Upper lobe of right lung (tissue), 1 donor: ENCODE results near the gene CHAT. TPM values are rescaled to one million over a fixed set of nuclear protein-coding genes. Genes with fewer than 3 reads are reported as not detected.

Experiments used
- ATAC-seq: fragments of 200-7000 bp; cut with Tn5 transposase; one replicate; pipeline ENCODE4 v1.9.1; 2020; ENCODE audit warnings: mild to moderate bottlenecking, moderate library complexity
- DNase-seq: peaks from one replicate; pipeline ENCODE4 v3.0.0-alpha.2; 2020
- H3K27ac ChIP-seq: fragments of 200-600 bp; one replicate; pipeline ENCODE4 v1.8.0; 2022
- H3K27me3 ChIP-seq: fragments of 200-600 bp; one replicate; pipeline ENCODE4 v1.8.0; 2022; ENCODE audit warnings: mild to moderate bottlenecking
- H3K36me3 ChIP-seq: fragments of 200-600 bp; one replicate; pipeline ENCODE4 v1.8.0; 2022
- H3K4me1 ChIP-seq: fragments of 200-600 bp; one replicate; pipeline ENCODE4 v1.8.0; 2022
- H3K4me3 ChIP-seq: fragments of 200-600 bp; one replicate; pipeline ENCODE4 v1.8.0; 2022; ENCODE audit warnings: mild to moderate bottlenecking
- H3K9me3 ChIP-seq: fragments of 200-600 bp; one replicate; pipeline ENCODE4 v1.8.0; 2022
- intact Hi-C: fragments of 100-400 bp; cut with DNase I; formaldehyde crosslinking; loops from one replicate; pipeline ENCODE4 v1.11.0; 2022
- total RNA-seq: library from RNA; stranded (reverse); fragmentation: NEBNext Ultra II Directional; extraction: Animal tissue kit (Norgen Biotek cat#: 25700); gene quantifications from one replicate; pipeline ENCODE4 v1.2.1, GENCODE V29; 2021
- TF ChIP-seq, protein P1 (sequence below): fragments of 200-600 bp; IDR thresholded peaks from one replicate; pipeline ENCODE4 v1.8.0; 2022; ENCODE audit warnings: antibody characterized with exemption
- donor health status: DM: no; HTN: yes; CAD: no; lungs with severe emphysema.

Gene CHAT
- total RNA-seq, 1 donor from 2014 or later = not detected

DNA sequence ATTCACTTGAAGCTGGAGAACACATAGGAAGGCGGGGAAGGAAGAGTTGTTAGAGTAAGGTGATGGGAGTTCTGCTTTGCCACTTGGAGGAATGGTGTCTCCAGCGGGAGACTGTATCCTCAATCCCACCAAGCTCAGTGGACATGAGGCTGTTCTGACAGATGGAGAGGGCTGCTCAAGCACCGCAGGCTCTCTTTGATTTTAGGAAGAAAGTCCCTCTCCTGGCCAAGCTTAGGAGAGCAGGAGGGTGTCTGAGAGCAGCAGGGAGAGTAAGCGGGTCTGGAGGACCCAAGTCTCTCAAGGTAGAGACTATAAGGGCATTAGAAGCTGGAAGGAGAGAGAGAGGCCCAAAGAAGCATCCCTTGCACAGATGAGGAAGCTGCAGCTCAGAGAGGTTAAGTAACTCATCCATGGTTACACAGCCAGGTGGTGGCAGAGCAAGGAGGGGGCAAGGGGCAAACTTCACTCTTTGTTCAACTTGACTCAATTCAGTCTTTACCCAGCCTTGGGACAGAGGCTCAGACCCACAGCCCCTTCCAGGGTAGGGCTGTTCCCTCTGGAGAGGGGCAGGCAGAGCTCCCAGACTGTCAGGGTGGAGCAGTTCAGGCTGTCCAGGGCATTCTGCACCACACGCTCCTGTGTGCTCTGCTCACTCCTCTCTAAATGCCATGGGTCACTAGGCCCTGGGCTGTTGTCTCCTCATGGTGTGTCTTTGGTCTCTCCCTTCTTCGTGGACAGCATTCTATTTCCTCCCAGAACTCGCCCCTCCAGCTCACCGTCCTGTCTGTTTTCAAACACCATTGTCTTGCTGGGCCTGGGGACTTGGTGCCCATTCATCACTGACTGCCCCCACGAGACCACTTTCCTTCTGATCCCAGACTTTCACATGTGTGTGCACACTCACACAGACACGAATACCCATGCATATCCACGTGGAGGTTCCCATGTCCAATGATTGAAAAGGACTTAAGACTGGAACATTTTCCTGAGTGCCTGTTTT, 8.9 kb downstream of the CHAT start:
- Histone ChIP-seq H3K4me3 (no peak overlapping the region), H3K4me1 (no peaks in the 10 kb centered on the region), H3K9me3 (no peaks in the 10 kb centered on the region), H3K36me3 (no peaks in the 10 kb centered on the region), H3K27me3 (peaks cover 26% of the 10 kb centered on the region), H3K27ac (no peak overlapping the region)
- intact Hi-C loops = no loop called here
- peak; percentile 32 for DNase-seq
- no peak for ATAC-seq
- TF ChIP-seq, protein P1, sequence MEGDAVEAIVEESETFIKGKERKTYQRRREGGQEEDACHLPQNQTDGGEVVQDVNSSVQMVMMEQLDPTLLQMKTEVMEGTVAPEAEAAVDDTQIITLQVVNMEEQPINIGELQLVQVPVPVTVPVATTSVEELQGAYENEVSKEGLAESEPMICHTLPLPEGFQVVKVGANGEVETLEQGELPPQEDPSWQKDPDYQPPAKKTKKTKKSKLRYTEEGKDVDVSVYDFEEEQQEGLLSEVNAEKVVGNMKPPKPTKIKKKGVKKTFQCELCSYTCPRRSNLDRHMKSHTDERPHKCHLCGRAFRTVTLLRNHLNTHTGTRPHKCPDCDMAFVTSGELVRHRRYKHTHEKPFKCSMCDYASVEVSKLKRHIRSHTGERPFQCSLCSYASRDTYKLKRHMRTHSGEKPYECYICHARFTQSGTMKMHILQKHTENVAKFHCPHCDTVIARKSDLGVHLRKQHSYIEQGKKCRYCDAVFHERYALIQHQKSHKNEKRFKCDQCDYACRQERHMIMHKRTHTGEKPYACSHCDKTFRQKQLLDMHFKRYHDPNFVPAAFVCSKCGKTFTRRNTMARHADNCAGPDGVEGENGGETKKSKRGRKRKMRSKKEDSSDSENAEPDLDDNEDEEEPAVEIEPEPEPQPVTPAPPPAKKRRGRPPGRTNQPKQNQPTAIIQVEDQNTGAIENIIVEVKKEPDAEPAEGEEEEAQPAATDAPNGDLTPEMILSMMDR = no peak

DNA sequence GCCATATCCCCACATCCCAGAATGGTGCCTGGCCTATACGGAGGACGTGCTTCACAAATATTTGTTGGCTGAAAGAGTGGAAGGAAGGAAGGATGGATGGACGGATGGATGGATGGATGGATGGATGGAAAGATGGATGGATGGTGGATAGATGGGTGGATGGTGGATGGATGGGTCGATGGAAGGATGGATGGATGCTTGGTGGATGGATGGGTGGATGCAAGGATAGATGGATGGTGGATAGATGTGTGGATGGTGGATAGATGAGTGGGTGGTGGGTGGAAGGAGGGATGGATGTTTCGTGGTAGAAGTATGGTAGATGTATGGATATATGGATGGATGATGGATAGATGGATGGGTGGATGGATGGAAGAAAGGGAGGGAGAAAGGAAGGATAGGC, 10.8 kb downstream of the CHAT start:
- no peak for ATAC-seq
- no peaks in the 10 kb centered on the region for H3K9me3 ChIP-seq
- DNase-seq = no peak
- intact Hi-C loops = no loop called here
- H3K4me1 ChIP-seq = no peaks in the 10 kb centered on the region
- no peak overlapping the region for H3K27ac ChIP-seq
- TF ChIP-seq, protein P1 = no peak
- no peaks in the 10 kb centered on the region for H3K36me3 ChIP-seq
- peaks cover 7% of the 10 kb centered on the region for H3K27me3 ChIP-seq
- H3K4me3 ChIP-seq = no peak overlapping the region

DNA sequence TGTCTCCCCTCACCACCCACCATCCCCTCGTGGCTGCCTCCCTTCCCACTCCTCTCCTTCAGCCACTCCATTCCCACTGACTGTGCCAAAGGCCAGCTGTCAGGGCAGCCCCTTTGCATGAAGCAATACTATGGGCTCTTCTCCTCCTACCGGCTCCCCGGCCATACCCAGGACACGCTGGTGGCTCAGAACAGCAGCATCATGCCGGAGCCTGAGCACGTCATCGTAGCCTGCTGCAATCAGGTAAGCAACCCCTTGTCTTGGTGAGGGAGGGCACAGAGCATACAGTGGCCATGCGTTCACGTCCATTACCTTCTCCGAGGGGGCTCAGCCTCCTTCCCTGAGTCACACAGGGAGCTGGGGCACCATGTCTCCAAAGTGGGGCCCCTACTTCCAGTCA, 11.6 kb downstream of the CHAT start:
- ATAC-seq (no peak), DNase-seq (peak; percentile 40)
- Histone ChIP-seq H3K9me3 (no peaks in the 10 kb centered on the region), H3K4me3 (no peak overlapping the region), H3K27ac (no peak overlapping the region), H3K27me3 (no peaks in the 10 kb centered on the region), H3K36me3 (no peaks in the 10 kb centered on the region), H3K4me1 (no peaks in the 10 kb centered on the region)
- TF ChIP-seq, protein P1 = no peak
- intact Hi-C loops = no loop called here

DNA sequence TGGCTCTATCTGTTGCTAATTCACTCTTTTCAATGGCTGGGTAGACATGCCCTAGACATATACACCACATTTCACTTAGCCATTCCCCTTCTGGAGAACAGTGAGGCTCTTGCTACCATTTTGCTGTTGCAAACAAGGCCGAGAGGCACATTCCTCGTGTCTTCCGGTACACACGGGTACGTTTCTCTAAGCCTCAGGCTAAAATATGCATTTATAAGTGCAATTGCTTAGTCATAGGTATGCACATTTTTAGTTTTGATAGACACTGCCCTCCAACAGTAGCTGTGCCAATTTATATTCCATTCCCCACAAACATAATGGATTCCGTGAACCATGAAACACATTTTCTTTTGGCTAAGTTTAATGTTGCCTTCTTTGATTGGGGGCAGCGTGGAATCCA, 13.2 kb downstream of the CHAT start:
- no peaks in the 10 kb centered on the region for H3K36me3 ChIP-seq
- no peaks in the 10 kb centered on the region for H3K9me3 ChIP-seq
- H3K4me1 ChIP-seq = no peaks in the 10 kb centered on the region
- DNase-seq = no peak
- TF ChIP-seq, protein P1 = no peak
- no peak for ATAC-seq
- H3K27me3 ChIP-seq = no peaks in the 10 kb centered on the region
- no peak overlapping the region for H3K4me3 ChIP-seq
- intact Hi-C loops = no loop called here
- H3K27ac ChIP-seq = no peak overlapping the region

DNA sequence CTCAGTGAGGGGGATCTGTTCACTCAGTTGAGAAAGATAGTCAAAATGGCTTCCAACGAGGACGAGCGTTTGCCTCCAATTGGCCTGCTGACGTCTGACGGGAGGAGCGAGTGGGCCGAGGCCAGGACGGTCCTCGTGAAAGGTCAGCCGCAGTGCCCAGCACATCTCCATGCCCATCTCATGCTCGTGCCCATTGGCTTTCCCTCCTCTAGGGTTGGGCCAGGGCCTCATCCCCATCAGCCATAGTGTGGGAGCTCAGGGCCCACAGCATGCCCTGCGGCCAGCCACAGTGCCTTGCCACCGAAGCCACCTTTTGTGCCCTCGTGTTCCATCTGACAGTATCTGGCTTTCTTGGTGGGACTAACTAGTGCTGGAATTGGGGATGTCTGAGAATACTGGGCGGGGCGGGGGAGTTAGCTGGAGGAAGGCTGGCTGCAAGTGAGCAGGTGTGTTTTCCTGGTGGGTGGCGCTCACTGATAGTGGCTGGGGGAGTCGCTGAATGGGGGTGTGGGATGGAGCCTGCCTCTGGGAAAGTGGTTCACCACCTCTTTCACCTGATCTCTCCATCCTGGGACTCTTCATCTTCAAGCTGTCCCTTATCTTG, 13.9 kb downstream of the CHAT start:
- peak; percentile 41 for DNase-seq
- TF ChIP-seq, protein P1 = no peak

More for the DNA sequence above, 13.9 kb downstream of the CHAT start:
- Histone ChIP-seq H3K27me3 (no peaks in the 10 kb centered on the region), H3K36me3 (no peaks in the 10 kb centered on the region), H3K9me3 (no peaks in the 10 kb centered on the region), H3K4me1 (no peaks in the 10 kb centered on the region), H3K4me3 (no peak overlapping the region), H3K27ac (no peak overlapping the region)
- ATAC-seq = no peak
- intact Hi-C loops = no loop called here
